Subcutaneous adipose tissue (tissue), 4 donors: ENCODE data around the gene GABBR2. TPM values are rescaled to one million over a fixed set of nuclear protein-coding genes. Genes with fewer than 3 reads are reported as not detected.

Experiments used
- CTCF ChIP-seq: fragments of 450-650 bp; IDR thresholded peaks from one replicate; pipeline ENCODE4 v1.5.1; 2016; ENCODE audit warnings: low read depth, mild to moderate bottlenecking, control low read depth, antibody characterized with exemption, moderate library complexity
- total RNA-seq, 4 donors: library from RNA; depleted of rRNA; stranded (reverse); fragments of >200 nt; gene quantifications; one replicate each; pipeline ENCODE4 v1.1.0, GENCODE V29; 2016

The GABBR2 gene
- total RNA-seq, 4 donors from 2014 or later: not detected

- TF ChIP-seq CTCF: no peak
Observed at GRCh38 chr9:98603821-98604383, 104.8 kb downstream of the GABBR2 start.

- no peak for TF ChIP-seq CTCF
Observed at GRCh38 chr9:98602839-98603500, 105.8 kb downstream of the GABBR2 start.

- TF ChIP-seq CTCF: no peak
Observed at GRCh38 chr9:98600631-98601030, 108.1 kb downstream of the GABBR2 start.

DNA sequence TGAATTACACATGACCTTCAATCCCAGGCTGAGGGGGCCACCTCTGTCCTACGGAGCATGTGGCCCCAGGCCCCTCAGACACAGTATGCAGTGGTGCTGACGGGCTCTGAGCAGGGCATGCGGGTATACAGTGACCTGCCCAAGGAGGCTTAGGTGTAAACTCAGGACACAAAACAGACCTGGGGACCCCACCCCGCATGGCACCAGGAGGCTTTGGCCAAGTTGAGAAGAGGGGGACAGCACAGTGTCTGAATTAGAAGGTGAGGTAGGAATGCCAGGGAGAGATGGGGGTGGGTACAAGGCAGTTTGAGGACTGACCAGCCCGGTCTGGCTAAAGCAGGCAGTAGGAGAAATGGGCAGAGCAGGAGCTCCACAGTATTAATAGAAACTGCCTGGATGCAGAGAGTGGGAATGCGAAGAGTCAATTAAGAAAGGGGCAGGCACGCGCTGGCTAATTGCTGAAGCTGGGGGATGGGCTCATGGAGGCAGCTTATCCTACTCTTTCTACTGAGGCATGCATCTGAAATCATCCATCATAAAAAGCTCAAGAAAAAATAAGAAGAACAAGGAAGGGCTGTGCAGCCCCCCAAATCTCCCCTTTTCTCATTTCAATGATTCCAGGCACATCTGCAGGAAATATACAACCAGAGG is 109.0 kb downstream of the GABBR2 start:
- TF ChIP-seq CTCF: no peak

DNA sequence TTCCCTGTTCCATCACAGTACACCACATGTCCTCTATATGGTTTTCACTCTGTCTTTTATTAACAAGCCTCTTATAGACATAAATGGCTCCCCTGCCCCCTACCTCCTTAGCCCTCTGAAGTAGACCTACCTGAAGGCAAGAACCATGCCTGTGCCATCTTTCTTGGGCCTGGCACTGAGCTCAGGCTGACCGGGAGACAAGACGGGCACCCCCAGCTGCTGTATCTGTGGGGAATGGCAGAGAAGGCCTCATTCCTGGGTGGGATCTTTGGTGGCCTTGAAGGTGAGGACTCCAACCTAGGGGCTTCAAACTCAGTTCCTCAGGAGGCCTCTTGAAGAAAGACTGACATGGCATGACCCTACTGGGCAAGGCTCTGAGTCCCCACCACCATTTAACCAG is 109.9 kb downstream of the GABBR2 start:
- TF ChIP-seq CTCF: no peak

- no peak for TF ChIP-seq CTCF
Observed at GRCh38 chr9:98597236-98597771, 111.4 kb downstream of the GABBR2 start.

DNA sequence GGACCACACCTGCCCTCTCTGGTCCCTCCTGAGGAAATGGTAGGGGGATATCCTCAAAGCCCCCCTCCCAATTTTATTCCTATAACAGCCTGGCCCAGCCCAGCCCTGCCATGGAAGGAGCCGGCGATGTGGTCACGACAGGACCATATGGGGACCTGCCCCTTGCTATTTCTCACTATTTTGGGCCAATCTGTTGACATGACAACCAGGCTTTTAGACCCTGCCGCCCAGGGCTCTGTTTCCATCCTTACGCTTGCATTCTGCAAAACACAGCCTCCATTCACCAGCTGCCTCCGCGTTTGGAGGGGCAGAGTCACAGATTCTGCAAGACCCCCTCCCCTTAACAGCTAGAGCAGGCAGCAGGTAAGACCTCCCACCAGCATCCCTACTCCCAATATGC is 112.2 kb downstream of the GABBR2 start:
- no peak for TF ChIP-seq CTCF
